T-helper 1 cell treated with Interleukin-12 subunit alpha and Interleukin-12 subunit beta and Interleukin-4 antibody, amounts not matched to agents 30 μg/mL and 1 μg/mL, for 36 hours (primary cell): ENCODE results near the gene NAIF1.

Source experiments
- H3K27ac Mint-ChIP-seq: one replicate; pipeline ENCODE4 v1.8.0; 2021; ENCODE audit warnings: mild to moderate bottlenecking, mixed read lengths
- H3K27me3 Mint-ChIP-seq: one replicate; pipeline ENCODE4 v1.8.0; 2021; ENCODE audit warnings: low read depth, mixed read lengths
- H3K36me3 Mint-ChIP-seq: one replicate; pipeline ENCODE4 v1.8.0; 2021; ENCODE audit warnings: low read depth, mixed read lengths
- H3K4me1 Mint-ChIP-seq: one replicate; pipeline ENCODE4 v1.8.0; 2021; ENCODE audit warnings: low read depth, mixed read lengths
- H3K4me3 Mint-ChIP-seq: one replicate; pipeline ENCODE4 v1.8.0; 2021; ENCODE audit warnings: mild to moderate bottlenecking, moderate library complexity, mixed read lengths
- H3K9me3 Mint-ChIP-seq: one replicate; pipeline ENCODE4 v1.8.0; 2021; ENCODE audit warnings: mixed read lengths

NAIF1 gene

GRCh38 chr9:128096616-128097536 lies 29.8 kb upstream of the NAIF1 start:
- Mint-ChIP-seq H3K36me3 (peaks cover 12% of the 10 kb centered on the region), H3K27ac (peak overlapping the region; percentile 6), H3K27me3 (no peaks in the 10 kb centered on the region), H3K4me1 (peaks cover 45% of the 10 kb centered on the region), H3K9me3 (no peaks in the 10 kb centered on the region), H3K4me3 (no peak overlapping the region)

- Mint-ChIP-seq H3K9me3 (no peaks in the 10 kb centered on the region), H3K4me3 (no peak overlapping the region), H3K4me1 (peaks cover 53% of the 10 kb centered on the region), H3K36me3 (peaks cover 5% of the 10 kb centered on the region), H3K27me3 (no peaks in the 10 kb centered on the region), H3K27ac (peak overlapping the region; percentile 84)
These were observed 27.9 kb upstream of the NAIF1 start for GRCh38 chr9:128094950-128095544.

GRCh38 chr9:128094166-128094949 lies 27.2 kb upstream of the NAIF1 start:
- H3K9me3 Mint-ChIP-seq = no peaks in the 10 kb centered on the region
- H3K36me3 Mint-ChIP-seq = peaks cover 5% of the 10 kb centered on the region
- H3K27me3 Mint-ChIP-seq = no peaks in the 10 kb centered on the region
- H3K4me1 Mint-ChIP-seq = peaks cover 46% of the 10 kb centered on the region
- H3K4me3 Mint-ChIP-seq = peak overlapping the region; percentile 27
- H3K27ac Mint-ChIP-seq = peak overlapping the region; percentile 84

- no peaks in the 10 kb centered on the region for H3K9me3 Mint-ChIP-seq
- H3K27me3 Mint-ChIP-seq = no peaks in the 10 kb centered on the region
- peak overlapping the region; percentile 14 for H3K4me3 Mint-ChIP-seq
- peaks cover 5% of the 10 kb centered on the region for H3K36me3 Mint-ChIP-seq
- peak overlapping the region; percentile 91 for H3K27ac Mint-ChIP-seq
- peaks cover 44% of the 10 kb centered on the region for H3K4me1 Mint-ChIP-seq
These were observed 25.9 kb upstream of the NAIF1 start for GRCh38 chr9:128093011-128093410.

- Mint-ChIP-seq H3K4me3 (peak overlapping the region; percentile 3), H3K9me3 (no peaks in the 10 kb centered on the region), H3K27me3 (no peaks in the 10 kb centered on the region), H3K27ac (peak overlapping the region; percentile 91), H3K36me3 (peaks cover 7% of the 10 kb centered on the region), H3K4me1 (peaks cover 48% of the 10 kb centered on the region)
These were observed 25.3 kb upstream of the NAIF1 start for GRCh38 chr9:128092199-128092977.

GRCh38 chr9:128091571-128091970 lies 24.5 kb upstream of the NAIF1 start:
- Mint-ChIP-seq H3K27me3 (no peaks in the 10 kb centered on the region), H3K36me3 (peaks cover 8% of the 10 kb centered on the region), H3K27ac (no peak overlapping the region), H3K9me3 (no peaks in the 10 kb centered on the region), H3K4me1 (peaks cover 46% of the 10 kb centered on the region), H3K4me3 (no peak overlapping the region)

GRCh38 chr9:128091144-128091543 lies 24.0 kb upstream of the NAIF1 start:
- Mint-ChIP-seq H3K27ac (no peak overlapping the region), H3K36me3 (peaks cover 8% of the 10 kb centered on the region), H3K4me1 (peaks cover 46% of the 10 kb centered on the region), H3K4me3 (no peak overlapping the region), H3K9me3 (no peaks in the 10 kb centered on the region), H3K27me3 (no peaks in the 10 kb centered on the region)

GRCh38 chr9:128089299-128089698 lies 22.2 kb upstream of the NAIF1 start:
- H3K4me3 Mint-ChIP-seq = no peak overlapping the region
- peaks cover 45% of the 10 kb centered on the region for H3K4me1 Mint-ChIP-seq
- H3K9me3 Mint-ChIP-seq = no peaks in the 10 kb centered on the region
- H3K27ac Mint-ChIP-seq = no peak overlapping the region
- no peaks in the 10 kb centered on the region for H3K27me3 Mint-ChIP-seq
- peaks cover 5% of the 10 kb centered on the region for H3K36me3 Mint-ChIP-seq

GRCh38 chr9:128088253-128088945 lies 21.3 kb upstream of the NAIF1 start:
- Mint-ChIP-seq H3K4me1 (peaks cover 44% of the 10 kb centered on the region), H3K4me3 (no peak overlapping the region), H3K36me3 (peaks cover 7% of the 10 kb centered on the region), H3K27me3 (no peaks in the 10 kb centered on the region), H3K9me3 (no peaks in the 10 kb centered on the region), H3K27ac (no peak overlapping the region)

GRCh38 chr9:128087262-128087661 lies 20.1 kb upstream of the NAIF1 start:
- H3K27me3 Mint-ChIP-seq = no peaks in the 10 kb centered on the region
- no peak overlapping the region for H3K27ac Mint-ChIP-seq
- H3K36me3 Mint-ChIP-seq = peaks cover 7% of the 10 kb centered on the region
- H3K4me1 Mint-ChIP-seq = peaks cover 34% of the 10 kb centered on the region
- no peak overlapping the region for H3K4me3 Mint-ChIP-seq
- H3K9me3 Mint-ChIP-seq = no peaks in the 10 kb centered on the region

- Mint-ChIP-seq H3K27ac (peak overlapping the region; percentile 31), H3K4me3 (no peak overlapping the region), H3K4me1 (peaks cover 33% of the 10 kb centered on the region), H3K36me3 (peaks cover 7% of the 10 kb centered on the region), H3K9me3 (no peaks in the 10 kb centered on the region), H3K27me3 (no peaks in the 10 kb centered on the region)
These were observed 18.8 kb upstream of the NAIF1 start for GRCh38 chr9:128085943-128086342.

- H3K27me3 Mint-ChIP-seq = no peaks in the 10 kb centered on the region
- peaks cover 35% of the 10 kb centered on the region for H3K4me1 Mint-ChIP-seq
These were observed 17.6 kb upstream of the NAIF1 start for GRCh38 chr9:128084746-128085145.

GRCh38 chr9:128082151-128082550 lies 15.0 kb upstream of the NAIF1 start:
- H3K4me3 Mint-ChIP-seq = no peak overlapping the region
- no peaks in the 10 kb centered on the region for H3K9me3 Mint-ChIP-seq
- H3K36me3 Mint-ChIP-seq = peaks cover 9% of the 10 kb centered on the region
- H3K4me1 Mint-ChIP-seq = peaks cover 38% of the 10 kb centered on the region
- H3K27ac Mint-ChIP-seq = no peak overlapping the region
- H3K27me3 Mint-ChIP-seq = no peaks in the 10 kb centered on the region

More at GRCh38 chr9:128084746-128085145, 17.6 kb upstream of the NAIF1 start:
- Mint-ChIP-seq H3K36me3 (peaks cover 7% of the 10 kb centered on the region), H3K4me3 (no peak overlapping the region), H3K9me3 (no peaks in the 10 kb centered on the region), H3K27ac (no peak overlapping the region)
